SK-N-MC (cell line): ENCODE measurements around the gene LMO2.

Source experiments
- EZH2 ChIP-seq: fragments of 200-600 bp; sonication (generic); IDR thresholded peaks from one replicate; pipeline ENCODE4 v1.6.1; 2017; ENCODE audit warnings: antibody characterized with exemption
- POLR2AphosphoS5 ChIP-seq: IDR thresholded peaks from 2 replicates; pipeline ENCODE4 v1.6.1; 2012; ENCODE audit warnings: mild to moderate bottlenecking, low read depth, low read length, borderline replicate concordance

DNA sequence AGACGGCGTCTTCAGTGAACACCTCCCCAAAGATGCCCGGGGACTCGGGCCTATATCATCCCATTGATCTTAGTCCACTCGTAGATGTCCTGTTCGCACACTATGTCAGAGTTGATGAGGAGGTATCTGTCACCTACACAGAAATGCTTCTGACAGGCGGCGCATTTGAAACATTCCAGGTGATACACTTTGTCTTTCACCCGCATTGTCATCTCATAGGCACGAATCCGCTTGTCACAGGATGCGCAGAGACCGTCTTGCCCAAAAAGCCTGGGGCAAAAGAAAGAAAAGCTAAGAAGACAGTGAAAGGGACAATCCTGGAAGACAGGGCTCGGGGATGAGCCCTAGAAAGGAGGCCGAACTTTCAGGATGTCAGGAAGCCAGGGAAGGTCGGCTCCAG is 32.6 kb downstream of the LMO2 start:
- no peak for TF ChIP-seq POLR2AphosphoS5
- TF ChIP-seq EZH2 = no peak
